VCaP (cell line): ENCODE measurements around the gene MCAT.

Experiments used
- H3K27ac ChIP-seq: fragments of 450-650 bp; 2 replicates; pipeline ENCODE4 v1.5.1; 2017
- CTCF ChIP-seq: fragments of 450-650 bp; conservative IDR thresholded peaks from 2 replicates; pipeline ENCODE4 v1.5.1; 2017; ENCODE audit warnings: mild to moderate bottlenecking, moderate library complexity

Gene MCAT

GRCh38 chr22:43177479-43177878 lies 34.3 kb upstream of the MCAT start:
- TF ChIP-seq CTCF: no peak

GRCh38 chr22:43176090-43176489 lies 32.9 kb upstream of the MCAT start:
- H3K27ac ChIP-seq: no peak overlapping the region
- no peak for TF ChIP-seq CTCF

More at GRCh38 chr22:43177479-43177878, 34.3 kb upstream of the MCAT start:
- H3K27ac ChIP-seq: no peak overlapping the region

- TF ChIP-seq CTCF: no peak
- H3K27ac ChIP-seq: no peak overlapping the region
Measured at GRCh38 chr22:43174941-43175531, 31.8 kb upstream of the MCAT start.

GRCh38 chr22:43173976-43174720 lies 30.9 kb upstream of the MCAT start:
- no peak overlapping the region for H3K27ac ChIP-seq
- TF ChIP-seq CTCF: no peak

GRCh38 chr22:43173566-43173965 lies 30.4 kb upstream of the MCAT start:
- H3K27ac ChIP-seq: no peak overlapping the region
- TF ChIP-seq CTCF: no peak

- no peak for TF ChIP-seq CTCF
- H3K27ac ChIP-seq: no peak overlapping the region
Measured at GRCh38 chr22:43172191-43172590, 29.0 kb upstream of the MCAT start.

GRCh38 chr22:43171607-43172006 lies 28.4 kb upstream of the MCAT start:
- no peak overlapping the region for H3K27ac ChIP-seq
- TF ChIP-seq CTCF: no peak
